ENCODE measurements around the gene MAGI3. TPM values are rescaled to one million over a fixed set of nuclear protein-coding genes. Genes with fewer than 3 reads are reported as not detected.

The MAGI3 gene
- total and polyA plus RNA-seq, 4 donors: 3.0 to 28.8 (median 7.5) TPM

DNA sequence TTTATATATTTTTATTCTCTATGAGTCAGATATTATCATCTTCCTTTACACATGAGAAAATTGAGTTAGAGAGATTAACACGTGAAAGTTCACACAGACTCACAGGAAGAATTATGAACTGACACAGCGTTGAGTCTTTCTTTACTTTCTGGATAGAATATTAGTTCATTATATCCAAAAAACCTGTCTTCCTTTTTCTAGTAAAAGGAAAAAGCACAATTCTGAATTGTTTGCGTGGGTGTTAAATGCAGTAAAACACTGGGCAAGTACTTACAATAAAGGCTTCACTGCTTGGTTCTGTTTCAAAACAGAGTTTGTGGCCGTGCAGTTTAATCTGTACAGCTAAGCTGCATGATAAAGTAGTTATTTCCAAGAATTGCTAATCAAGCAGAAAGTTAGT lies 10.8 kb downstream of the MAGI3 start:
- no peak overlapping the region for H3K4me3 ChIP-seq (ENCODE audit: low read depth in 1 of 3, low read length in 3 of 3)
- TF ChIP-seq, protein P1, sequence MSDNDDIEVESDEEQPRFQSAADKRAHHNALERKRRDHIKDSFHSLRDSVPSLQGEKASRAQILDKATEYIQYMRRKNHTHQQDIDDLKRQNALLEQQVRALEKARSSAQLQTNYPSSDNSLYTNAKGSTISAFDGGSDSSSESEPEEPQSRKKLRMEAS (IDR thresholded peaks at IDR 0.05): no peak
- no peak for TF ChIP-seq RAD21 (IDR thresholded peaks at IDR 0.05)
- TF ChIP-seq, protein P2, sequence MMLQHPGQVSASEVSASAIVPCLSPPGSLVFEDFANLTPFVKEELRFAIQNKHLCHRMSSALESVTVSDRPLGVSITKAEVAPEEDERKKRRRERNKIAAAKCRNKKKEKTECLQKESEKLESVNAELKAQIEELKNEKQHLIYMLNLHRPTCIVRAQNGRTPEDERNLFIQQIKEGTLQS (IDR thresholded peaks at IDR 0.05): no peak
- TF ChIP-seq NR2F2 (IDR thresholded peaks at IDR 0.05): no peak
- H3K27me3 ChIP-seq (ENCODE audit: control insufficient read depth in 4 of 4, insufficient read depth in 4 of 4, low read length in 3 of 4): no peaks in the 10 kb centered on the region
- H3K9me3 ChIP-seq (ENCODE audit: control insufficient read depth in 4 of 4, low read length in 3 of 4): no peaks in the 10 kb centered on the region
- H3K36me3 ChIP-seq (ENCODE audit: control insufficient read depth in 4 of 4, insufficient read depth in 3 of 4, low read depth in 1 of 4, low read length in 3 of 4): no peaks in the 10 kb centered on the region
- WGBS: 58% methylated on average over 4 of the region's 4 CpGs
- no peak for DNase-seq (ENCODE audit: low spot score)
- no peak overlapping the region for H3K9ac ChIP-seq (ENCODE audit: low read depth in 1 of 2, low read length in 2 of 2)
- H3K27ac ChIP-seq (ENCODE audit: low read depth in 1 of 2, low read length in 2 of 2): no peak overlapping the region
- peaks cover 0 to 6% (median 4%) of the 10 kb centered on the region in 4 donors for H3K4me1 ChIP-seq (ENCODE audit: control insufficient read depth in 4 of 4, insufficient read depth in 4 of 4, low read length in 3 of 4)

DNA sequence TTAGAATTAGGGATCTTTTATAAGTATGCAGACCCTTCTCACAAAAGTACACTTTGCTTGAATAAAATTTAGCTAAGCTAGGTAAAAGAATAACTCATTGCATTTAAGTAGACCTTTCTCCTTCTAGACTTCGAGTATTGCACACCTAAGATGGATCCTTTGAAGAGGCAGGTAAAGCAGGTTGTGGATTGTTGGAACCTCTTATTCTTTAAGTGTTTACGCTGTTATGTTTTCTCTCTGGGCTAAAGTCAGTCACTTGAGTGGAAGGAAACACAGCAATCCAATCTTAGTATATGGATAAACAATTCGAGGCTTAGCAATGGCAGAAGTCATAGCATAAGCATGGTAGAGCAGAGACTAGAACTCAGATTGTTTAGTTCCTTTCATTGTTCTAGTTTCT lies 11.4 kb downstream of the MAGI3 start:
- Histone ChIP-seq H3K27ac (ENCODE audit: low read depth in 1 of 2, low read length in 2 of 2) (no peak overlapping the region), H3K9ac (ENCODE audit: low read depth in 1 of 2, low read length in 2 of 2) (no peak overlapping the region), H3K4me1 (ENCODE audit: control insufficient read depth in 4 of 4, insufficient read depth in 4 of 4, low read length in 3 of 4) (peaks cover 0 to 5% (median 2%) of the 10 kb centered on the region in 4 donors), H3K27me3 (ENCODE audit: control insufficient read depth in 4 of 4, insufficient read depth in 4 of 4, low read length in 3 of 4) (no peaks in the 10 kb centered on the region), H3K9me3 (ENCODE audit: control insufficient read depth in 4 of 4, low read length in 3 of 4) (no peaks in the 10 kb centered on the region), H3K4me3 (ENCODE audit: low read depth in 1 of 3, low read length in 3 of 3) (no peak overlapping the region), H3K36me3 (ENCODE audit: control insufficient read depth in 4 of 4, insufficient read depth in 3 of 4, low read depth in 1 of 4, low read length in 3 of 4) (no peaks in the 10 kb centered on the region)
- DNase-seq (ENCODE audit: low spot score): no peak
- WGBS: 94% methylated on average over 3 of the region's 3 CpGs
- TF ChIP-seq, protein P3, sequence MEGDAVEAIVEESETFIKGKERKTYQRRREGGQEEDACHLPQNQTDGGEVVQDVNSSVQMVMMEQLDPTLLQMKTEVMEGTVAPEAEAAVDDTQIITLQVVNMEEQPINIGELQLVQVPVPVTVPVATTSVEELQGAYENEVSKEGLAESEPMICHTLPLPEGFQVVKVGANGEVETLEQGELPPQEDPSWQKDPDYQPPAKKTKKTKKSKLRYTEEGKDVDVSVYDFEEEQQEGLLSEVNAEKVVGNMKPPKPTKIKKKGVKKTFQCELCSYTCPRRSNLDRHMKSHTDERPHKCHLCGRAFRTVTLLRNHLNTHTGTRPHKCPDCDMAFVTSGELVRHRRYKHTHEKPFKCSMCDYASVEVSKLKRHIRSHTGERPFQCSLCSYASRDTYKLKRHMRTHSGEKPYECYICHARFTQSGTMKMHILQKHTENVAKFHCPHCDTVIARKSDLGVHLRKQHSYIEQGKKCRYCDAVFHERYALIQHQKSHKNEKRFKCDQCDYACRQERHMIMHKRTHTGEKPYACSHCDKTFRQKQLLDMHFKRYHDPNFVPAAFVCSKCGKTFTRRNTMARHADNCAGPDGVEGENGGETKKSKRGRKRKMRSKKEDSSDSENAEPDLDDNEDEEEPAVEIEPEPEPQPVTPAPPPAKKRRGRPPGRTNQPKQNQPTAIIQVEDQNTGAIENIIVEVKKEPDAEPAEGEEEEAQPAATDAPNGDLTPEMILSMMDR (IDR thresholded peaks at IDR 0.05; ENCODE audit: low read depth, low read length, missing input control): no peak
- TF ChIP-seq HNF4G (IDR thresholded peaks at IDR 0.05): no peak

DNA sequence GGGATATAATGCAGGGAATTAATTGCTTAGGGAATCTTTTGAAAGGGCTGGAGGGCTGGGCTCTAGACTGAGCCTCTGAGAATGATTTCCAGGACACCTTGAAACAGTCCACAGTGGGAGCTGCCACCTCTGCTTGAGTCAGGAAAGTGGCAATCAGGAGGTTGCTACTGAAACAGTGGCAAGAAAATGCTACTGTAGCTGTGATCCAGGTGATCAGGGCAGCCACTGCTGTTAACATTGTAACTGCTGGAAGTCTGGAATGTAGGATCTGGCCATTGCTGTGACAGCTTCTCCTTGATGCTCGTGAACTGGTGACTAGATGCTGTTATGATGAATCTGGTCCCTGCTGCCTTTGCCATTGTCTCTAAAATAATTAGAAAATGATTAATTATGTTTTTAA lies 12.8 kb downstream of the MAGI3 start:
- H3K27ac ChIP-seq (ENCODE audit: low read depth in 1 of 2, low read length in 2 of 2): no peak overlapping the region
- no peaks in the 10 kb centered on the region for H3K9me3 ChIP-seq (ENCODE audit: control insufficient read depth in 4 of 4, low read length in 3 of 4)
- H3K4me1 ChIP-seq (ENCODE audit: control insufficient read depth in 4 of 4, insufficient read depth in 4 of 4, low read length in 3 of 4): peaks cover 0 to 4% (median 1%) of the 10 kb centered on the region in 4 donors
- H3K4me3 ChIP-seq (ENCODE audit: low read depth in 1 of 3, low read length in 3 of 3): no peak overlapping the region
- H3K9ac ChIP-seq (ENCODE audit: low read depth in 1 of 2, low read length in 2 of 2): no peak overlapping the region
- no peak for DNase-seq (ENCODE audit: low spot score)
- 19% methylated on average over 1 of the region's 1 CpG for WGBS
- H3K36me3 ChIP-seq (ENCODE audit: control insufficient read depth in 4 of 4, insufficient read depth in 3 of 4, low read depth in 1 of 4, low read length in 3 of 4): no peaks in the 10 kb centered on the region
- no peaks in the 10 kb centered on the region for H3K27me3 ChIP-seq (ENCODE audit: control insufficient read depth in 4 of 4, insufficient read depth in 4 of 4, low read length in 3 of 4)
- TF ChIP-seq RAD21 (IDR thresholded peaks at IDR 0.05): no peak
- TF ChIP-seq FOXA2 (IDR thresholded peaks at IDR 0.05): no peak
- TF ChIP-seq HNF4A (conservative IDR thresholded peaks at IDR 0.05): no peak
- TF ChIP-seq, protein P3 (IDR thresholded peaks at IDR 0.05; ENCODE audit: low read depth, low read length, missing input control): no peak
- TF ChIP-seq, protein P4, sequence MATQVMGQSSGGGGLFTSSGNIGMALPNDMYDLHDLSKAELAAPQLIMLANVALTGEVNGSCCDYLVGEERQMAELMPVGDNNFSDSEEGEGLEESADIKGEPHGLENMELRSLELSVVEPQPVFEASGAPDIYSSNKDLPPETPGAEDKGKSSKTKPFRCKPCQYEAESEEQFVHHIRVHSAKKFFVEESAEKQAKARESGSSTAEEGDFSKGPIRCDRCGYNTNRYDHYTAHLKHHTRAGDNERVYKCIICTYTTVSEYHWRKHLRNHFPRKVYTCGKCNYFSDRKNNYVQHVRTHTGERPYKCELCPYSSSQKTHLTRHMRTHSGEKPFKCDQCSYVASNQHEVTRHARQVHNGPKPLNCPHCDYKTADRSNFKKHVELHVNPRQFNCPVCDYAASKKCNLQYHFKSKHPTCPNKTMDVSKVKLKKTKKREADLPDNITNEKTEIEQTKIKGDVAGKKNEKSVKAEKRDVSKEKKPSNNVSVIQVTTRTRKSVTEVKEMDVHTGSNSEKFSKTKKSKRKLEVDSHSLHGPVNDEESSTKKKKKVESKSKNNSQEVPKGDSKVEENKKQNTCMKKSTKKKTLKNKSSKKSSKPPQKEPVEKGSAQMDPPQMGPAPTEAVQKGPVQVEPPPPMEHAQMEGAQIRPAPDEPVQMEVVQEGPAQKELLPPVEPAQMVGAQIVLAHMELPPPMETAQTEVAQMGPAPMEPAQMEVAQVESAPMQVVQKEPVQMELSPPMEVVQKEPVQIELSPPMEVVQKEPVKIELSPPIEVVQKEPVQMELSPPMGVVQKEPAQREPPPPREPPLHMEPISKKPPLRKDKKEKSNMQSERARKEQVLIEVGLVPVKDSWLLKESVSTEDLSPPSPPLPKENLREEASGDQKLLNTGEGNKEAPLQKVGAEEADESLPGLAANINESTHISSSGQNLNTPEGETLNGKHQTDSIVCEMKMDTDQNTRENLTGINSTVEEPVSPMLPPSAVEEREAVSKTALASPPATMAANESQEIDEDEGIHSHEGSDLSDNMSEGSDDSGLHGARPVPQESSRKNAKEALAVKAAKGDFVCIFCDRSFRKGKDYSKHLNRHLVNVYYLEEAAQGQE (IDR thresholded peaks at IDR 0.05): no peak
- TF ChIP-seq, protein P5, sequence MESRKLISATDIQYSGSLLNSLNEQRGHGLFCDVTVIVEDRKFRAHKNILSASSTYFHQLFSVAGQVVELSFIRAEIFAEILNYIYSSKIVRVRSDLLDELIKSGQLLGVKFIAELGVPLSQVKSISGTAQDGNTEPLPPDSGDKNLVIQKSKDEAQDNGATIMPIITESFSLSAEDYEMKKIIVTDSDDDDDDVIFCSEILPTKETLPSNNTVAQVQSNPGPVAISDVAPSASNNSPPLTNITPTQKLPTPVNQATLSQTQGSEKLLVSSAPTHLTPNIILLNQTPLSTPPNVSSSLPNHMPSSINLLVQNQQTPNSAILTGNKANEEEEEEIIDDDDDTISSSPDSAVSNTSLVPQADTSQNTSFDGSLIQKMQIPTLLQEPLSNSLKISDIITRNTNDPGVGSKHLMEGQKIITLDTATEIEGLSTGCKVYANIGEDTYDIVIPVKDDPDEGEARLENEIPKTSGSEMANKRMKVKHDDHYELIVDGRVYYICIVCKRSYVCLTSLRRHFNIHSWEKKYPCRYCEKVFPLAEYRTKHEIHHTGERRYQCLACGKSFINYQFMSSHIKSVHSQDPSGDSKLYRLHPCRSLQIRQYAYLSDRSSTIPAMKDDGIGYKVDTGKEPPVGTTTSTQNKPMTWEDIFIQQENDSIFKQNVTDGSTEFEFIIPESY (IDR thresholded peaks at IDR 0.05): no peak
- TF ChIP-seq, protein P1 (IDR thresholded peaks at IDR 0.05): no peak
- TF ChIP-seq EGR1 (IDR thresholded peaks at IDR 0.05; ENCODE audit: low read depth in 2 of 2): no peak
- no peak for TF ChIP-seq FOXA1 (IDR thresholded peaks at IDR 0.05)
- no peak for TF ChIP-seq NR2F2 (IDR thresholded peaks at IDR 0.05)
- TF ChIP-seq RXRA (IDR thresholded peaks at IDR 0.05): no peak
- TF ChIP-seq HNF4G (IDR thresholded peaks at IDR 0.05): no peak
- TF ChIP-seq SP1 (IDR thresholded peaks at IDR 0.05): no peak
- TF ChIP-seq, protein P2 (IDR thresholded peaks at IDR 0.05): no peak
- TF ChIP-seq JUND (IDR thresholded peaks at IDR 0.05): no peak
- no peak for TF ChIP-seq YY1 (IDR thresholded peaks at IDR 0.05)
- TF ChIP-seq TAF1 (conservative IDR thresholded peaks at IDR 0.05): no peak

Measured in liver (tissue), 9 donors.